ENCODE measurements around the gene TTLL8. TPM values are rescaled to one million over a fixed set of nuclear protein-coding genes. Genes with fewer than 3 reads are reported as not detected.

TTLL8 gene
- total RNA-seq, 1 experiment from 2014 or later, result not detected

DNA sequence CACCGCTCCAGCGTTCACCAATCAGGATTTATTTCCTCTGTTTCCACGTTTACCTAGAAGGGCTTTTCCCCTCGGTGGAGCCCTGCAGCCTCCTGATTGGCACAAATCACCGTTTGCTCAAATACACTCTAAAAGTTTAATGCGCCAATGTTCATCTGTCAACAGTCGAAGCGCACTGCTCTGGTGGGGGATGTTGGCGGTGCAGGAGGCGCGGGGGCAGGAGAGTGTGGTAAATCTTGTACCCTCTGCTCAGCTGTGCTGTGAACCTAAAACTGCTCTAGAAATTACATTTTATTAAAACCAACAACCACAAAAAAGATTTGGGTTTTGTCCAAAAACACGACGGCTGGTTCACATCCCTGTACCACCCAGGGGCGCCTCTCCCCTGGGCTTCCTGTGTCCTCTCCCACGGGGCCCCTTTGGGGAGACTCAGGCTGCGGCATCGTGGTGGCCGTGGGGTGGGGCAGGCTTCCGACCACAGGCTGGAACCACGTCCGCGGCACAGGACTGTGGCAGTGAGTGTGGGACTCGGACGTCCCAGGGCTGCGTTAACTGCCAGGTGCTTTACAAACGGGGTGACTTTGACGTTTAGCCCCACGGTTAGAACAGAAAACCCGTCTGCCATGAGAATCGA is 13.5 kb downstream of the TTLL8 start:
- no peak for DNase-seq (ENCODE audit: low spot score)

DNA sequence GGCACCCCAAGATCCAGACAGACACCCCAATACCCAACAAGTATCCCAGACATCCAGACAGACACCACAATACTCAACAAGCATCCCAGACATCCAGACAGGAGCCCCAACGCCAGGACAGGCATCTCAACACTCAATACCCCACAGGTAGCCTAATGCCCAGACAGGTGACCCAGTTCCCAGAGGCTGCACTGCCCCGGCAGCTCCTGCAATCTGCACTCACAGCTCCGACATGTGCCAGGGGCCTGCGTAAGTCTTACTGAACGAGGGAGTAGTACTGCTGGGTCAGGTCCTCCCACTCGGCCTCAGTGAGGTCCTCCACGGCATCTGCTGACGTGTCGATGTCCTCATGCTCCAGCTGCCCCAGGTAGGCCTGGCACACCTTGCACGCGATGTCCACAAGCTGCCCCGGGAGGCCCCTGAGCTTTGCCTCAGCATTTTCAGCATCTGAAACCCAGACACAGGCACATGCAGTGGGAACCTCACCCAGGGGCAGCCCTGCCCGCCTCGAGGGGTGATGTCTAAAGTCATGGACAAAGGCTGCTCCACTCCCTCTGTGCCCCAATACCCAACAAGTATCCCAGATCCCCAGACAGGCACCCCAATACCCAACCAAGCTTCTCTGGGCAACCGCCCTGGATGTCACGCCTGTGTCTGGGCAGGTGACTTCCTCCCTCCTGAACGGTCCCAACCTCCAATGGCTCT is 16.6 kb downstream of the TTLL8 start:
- no peak for DNase-seq (ENCODE audit: low spot score)

DNA sequence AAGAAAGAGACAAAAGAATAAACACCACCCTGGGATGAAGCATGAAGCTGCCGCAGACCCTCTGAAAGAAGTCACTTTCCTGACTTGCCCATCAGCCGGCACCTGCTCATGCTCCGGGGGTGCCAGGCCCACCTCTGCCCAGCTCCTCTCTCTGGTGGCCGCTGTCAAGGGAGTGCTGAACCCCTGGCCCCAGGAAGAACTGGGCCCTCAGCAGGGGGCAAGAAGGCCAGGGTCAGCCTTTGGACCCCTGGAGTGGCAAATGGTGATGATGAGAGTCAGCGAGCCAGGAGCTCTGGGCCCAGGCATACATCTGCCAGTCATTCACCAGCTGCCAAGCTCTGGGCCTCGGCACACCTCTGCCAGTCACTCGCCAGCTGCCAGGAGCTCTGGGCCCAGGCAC is 17.4 kb downstream of the TTLL8 start:
- DNase-seq (ENCODE audit: low spot score), result no peak

DNA sequence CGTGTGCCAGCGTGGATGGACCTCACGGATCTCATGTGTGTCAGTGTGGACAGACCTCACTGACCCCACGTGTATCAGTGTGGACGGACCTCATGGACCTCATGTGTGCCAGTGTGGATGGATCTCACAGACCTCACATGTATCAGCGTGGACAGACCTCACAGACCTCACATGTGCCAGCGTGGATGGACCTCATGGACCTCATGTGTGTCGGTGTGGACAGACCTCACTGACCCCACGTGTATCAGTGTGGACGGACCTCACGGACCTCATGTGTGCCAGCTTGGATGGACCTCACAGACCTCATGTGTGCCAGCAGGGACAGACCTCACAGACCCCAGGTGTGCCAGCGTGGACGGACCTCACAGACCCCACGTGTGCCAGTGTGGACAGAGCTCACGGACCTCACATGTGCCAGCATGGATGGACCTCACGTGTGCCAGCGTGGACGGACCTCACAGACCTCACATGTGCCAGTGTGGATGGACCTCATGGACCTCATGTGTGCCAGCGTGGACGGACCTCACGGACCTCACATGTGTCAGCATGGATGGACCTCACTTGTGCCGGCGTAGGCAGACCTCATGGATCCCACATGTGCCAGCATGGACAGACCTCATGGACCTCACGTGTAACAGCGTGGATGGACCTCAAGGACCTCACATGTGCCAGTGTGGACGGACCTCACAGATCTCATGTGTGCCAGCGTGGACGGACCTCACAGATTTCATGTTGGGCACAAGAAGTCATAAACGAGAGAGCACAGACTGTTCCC is 18.2 kb downstream of the TTLL8 start:
- DNase-seq (ENCODE audit: low spot score), result no peak

DNA sequence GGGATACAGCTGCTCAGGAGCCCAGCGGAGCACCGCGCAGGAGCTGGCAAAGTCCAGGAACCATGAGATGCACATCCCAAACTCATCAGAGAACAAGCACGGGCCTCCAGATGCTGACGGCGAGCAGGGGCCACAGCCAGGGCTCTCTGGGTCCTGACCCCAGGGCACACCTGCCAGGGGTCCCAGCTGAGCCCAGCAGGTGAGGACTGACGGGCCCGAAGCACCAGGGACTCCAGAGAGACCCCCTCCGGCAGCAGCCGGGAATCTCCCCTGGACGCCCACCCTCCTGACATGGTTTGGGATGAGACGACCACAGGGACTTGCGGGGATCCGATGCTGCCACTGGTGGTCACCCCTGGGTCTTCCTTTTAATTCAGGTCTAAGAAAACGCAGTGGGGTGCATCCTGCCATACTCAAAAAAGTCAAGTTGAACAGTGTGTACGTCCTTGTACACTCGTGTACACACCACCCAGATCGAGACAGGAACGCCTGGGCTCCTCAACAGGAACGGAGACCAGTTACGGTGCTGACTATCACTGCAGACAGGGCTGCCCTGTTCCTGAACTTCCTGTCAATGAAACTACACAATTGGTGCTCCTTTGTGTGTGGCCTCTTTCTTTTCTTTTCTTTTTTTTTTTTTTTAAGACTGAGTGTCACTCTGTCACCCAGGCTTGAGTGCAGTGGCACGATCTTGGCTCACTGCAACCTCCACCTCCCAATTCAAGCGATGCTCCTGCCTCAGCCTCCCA is 21.9 kb downstream of the TTLL8 start:
- DNase-seq (ENCODE audit: low spot score), result no peak

DNA sequence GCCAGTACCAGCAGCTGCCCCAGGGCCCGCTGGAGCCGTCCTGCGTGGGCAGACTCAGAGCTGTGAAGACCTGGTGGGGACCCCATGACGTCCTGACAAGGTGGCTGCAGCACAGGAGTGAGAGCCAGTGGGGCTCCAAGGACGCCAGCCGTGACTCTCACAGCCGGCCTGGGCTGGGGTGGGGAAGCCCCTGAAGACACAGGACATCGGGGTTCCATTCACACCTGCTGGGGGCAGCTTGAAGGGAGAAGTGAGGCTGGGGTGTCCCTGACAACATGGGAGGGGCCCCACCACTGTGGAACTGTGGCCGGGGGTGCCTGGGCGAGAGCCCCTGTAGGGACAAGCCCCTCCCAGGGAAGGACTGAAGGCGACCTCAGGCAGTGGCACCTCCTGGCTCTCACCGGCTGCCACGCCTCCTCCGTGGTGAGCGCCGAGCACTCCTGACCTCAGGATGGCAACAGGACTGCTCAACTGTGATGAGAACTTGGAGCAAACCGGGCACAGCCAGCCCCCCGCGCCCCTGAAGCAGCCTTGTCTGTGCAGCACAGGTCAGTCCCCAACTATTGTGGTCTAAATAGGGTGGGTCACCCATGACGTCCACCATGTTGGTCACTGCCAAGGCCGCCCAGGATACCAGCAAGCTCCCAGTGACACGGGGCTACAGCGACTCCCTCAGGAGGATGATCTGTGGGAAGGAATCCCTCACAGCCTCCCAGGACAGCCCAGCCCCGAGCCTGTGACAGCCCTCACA is 22.8 kb downstream of the TTLL8 start:
- no peak for DNase-seq (ENCODE audit: low spot score)

DNA sequence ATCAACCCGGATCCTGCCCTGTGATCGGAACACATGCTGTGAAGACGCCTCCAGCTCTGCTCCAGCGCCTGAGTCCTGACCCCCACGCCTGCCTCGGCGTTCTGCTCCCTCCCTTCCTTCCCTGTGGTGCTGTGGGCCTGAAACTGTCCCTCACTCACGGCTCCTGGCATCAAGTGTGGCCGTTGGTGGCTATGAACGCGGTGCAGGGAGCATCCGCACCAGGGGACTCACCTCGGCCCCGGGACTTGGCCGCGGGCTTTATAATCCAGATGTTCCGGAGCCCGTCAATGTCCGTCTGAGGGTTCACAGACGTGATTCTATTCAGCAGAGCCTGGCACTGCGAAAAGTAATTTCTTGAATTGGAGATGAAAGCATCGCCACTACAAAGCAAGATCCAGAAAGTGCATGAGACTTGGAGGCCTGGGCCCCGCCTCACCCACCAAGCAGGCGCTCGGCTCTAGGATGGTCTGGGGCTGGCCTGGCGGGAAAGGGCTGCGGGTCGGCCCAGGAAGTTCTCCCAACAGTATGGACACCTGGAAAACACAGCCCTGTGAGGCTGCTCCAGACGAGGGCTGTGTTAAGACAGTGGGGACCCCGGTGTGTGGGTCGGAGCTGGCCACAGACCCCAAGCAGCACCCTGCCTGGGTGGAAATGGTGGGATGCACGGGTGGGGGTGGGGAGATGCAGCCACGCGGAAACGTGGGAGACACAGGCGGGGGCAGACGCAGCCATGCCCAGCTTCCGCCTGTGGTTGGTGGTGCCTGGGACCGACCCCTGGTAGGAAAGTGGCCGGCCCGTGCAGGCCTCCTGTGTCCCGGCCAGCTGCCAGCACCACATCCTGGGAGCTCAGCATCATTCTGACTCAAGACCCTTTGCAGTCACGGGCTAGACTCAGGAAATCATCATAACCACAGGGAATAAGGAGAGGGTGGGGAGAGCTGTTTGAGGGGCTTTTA is 23.7 kb downstream of the TTLL8 start:
- no peak for DNase-seq (ENCODE audit: low spot score)

DNA sequence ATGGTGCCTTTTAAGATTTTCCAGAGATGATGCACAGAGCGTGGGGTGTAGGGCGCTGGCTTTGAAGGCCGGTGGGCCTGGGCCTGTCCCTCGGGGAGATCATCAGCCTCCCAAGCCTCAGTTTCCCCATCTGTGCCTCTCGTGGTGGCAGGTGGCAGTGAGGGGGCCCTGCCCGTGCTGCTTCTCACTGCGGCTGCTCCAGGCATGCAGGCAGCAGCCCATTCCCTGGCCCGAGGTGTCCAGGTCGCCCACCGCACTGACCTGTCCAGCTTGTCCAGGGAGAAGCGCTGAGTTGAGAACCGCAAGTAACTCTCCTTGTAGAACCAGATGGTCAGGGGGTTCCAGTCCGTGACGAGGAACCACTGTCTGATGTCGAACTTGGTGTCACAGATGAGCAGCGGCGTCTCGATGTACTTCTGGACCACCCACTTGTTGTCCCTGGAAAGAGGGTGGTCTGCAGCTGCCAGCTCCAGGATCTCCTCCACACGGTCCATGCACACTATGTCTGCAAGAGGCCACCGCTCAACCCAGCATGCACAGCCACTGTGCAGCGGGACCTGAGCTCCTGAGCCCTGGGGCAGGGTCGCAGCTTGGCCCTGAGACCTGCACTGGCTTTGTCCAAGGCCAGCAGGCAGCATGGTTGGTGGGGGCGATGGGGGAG is 25.0 kb downstream of the TTLL8 start:
- DNase-seq (ENCODE audit: low spot score), result no peak

DNA sequence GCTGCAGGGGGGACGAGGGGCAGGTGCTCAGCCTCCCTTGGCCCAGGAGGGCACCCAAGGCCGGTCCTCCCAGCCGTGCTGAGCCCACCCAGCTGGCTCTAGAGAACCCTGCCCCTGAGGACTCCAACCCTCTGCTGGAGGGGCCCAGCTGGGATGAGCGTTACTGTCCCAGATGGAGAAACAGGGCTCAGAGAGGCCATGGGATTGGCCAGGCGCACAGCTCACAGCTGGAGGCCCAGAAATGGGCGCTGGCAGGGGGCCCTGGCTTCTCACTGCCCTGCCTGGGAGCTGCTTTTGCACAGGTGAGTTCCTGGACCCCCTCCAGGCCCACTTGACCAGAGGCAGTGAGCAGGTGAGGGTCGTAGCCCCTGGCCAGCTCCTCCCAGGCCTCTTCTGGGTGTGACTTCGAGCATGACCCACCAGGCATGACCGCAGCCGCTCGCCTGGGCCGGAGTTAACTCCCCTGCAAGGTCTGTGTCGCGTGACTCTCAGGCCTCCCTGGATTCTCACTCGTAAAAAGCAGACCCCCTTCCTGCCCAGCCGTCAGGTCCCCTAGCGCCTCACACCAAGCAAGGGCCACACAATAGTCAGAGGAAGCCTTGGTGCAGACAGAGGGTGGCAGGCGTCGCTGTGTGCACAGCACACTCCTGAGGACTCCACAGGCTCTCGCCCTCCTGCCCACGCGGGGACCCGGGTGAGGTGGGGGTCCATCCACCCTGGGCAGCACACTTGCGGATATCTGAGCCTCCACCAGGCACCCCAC is 25.8 kb downstream of the TTLL8 start:
- no peak for DNase-seq (ENCODE audit: low spot score)

DNA sequence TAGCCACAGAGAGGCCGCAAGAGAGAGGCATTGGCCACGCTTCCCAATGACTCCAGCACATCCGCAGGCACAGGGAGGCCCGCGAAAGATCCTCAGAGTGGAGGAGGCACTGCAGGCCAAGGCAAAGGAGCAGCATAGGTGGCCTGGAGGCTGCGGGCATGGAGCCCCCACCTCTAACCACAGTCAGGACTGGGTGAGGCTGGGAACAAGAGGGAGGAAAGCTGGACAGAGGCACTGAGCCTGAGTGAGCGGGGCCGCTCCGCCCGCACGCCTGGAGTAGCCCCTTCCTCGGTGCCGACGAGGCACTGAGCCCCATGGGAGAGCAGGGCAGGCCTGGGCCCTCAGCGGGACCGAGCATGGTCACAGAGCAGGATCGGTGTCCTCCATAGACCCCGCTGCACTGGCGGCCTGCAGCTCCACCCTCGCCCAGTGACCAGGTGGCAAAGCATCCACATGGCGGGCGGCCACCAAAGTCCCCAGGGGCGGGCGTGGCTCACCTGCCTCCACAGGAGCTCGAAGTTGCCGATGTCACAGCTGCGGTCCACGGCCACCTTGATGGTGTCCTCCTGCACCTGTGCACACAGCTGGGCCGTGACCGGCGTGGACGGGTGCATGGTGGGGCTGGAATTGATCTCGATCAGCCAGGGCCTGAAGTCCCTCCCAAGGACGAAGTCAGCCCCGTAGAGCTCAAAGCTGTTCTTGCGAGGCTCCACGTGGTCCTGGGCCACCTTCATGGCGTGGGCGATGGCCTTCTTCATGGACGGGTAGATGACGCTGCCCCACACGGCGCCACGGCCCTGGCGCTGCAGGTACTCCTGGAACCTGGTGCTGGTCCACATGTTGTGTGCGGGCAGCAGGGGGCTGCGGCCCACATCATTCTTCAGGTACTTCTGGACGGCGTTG is 26.7 kb downstream of the TTLL8 start:
- DNase-seq (ENCODE audit: low spot score), result no peak

DNA sequence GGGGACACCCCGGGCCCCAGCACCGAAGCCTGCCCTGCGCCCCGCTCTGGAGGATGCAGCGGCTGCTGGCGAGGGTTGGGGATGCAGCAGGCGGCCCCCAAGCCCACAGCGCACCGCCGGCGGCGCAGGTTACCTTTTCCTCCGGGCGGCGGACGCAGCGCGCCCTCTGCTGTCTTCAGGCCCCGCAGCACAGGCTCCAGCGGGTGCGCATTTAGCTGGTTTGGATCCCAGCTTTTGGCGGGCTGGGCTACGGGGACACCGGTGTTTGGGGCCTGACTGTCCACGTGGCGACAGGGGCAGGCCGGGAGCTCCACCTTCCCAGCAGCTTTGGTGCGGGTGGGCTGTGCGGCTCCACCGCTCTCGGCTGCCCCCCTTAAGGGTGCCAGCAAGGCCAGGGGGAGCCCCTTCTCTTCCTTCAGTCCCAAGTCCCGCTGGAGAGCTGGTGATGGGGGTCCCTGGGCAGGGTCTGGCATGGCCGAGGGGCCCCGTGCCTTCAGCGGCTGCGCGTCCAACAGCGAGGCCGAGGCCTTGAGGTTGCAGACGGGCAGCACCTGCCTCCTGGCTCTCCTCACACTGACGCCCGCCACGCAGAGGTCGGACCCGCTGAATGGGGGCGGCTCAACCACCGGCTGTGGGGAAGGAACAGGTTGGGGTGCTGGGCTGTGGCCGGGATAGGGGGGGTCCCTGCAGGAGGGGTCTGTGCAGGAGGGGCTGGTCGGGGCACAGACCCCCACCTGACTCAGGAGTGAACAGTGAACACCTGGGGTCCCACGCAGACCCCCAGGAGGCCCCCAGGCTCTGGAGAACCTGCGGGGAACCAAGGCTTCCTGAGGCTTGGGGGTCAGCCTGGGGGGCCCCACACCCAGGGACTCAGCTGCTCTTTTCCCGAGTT is 27.6 kb downstream of the TTLL8 start:
- DNase-seq (ENCODE audit: low spot score), result peak; percentile 74

DNA sequence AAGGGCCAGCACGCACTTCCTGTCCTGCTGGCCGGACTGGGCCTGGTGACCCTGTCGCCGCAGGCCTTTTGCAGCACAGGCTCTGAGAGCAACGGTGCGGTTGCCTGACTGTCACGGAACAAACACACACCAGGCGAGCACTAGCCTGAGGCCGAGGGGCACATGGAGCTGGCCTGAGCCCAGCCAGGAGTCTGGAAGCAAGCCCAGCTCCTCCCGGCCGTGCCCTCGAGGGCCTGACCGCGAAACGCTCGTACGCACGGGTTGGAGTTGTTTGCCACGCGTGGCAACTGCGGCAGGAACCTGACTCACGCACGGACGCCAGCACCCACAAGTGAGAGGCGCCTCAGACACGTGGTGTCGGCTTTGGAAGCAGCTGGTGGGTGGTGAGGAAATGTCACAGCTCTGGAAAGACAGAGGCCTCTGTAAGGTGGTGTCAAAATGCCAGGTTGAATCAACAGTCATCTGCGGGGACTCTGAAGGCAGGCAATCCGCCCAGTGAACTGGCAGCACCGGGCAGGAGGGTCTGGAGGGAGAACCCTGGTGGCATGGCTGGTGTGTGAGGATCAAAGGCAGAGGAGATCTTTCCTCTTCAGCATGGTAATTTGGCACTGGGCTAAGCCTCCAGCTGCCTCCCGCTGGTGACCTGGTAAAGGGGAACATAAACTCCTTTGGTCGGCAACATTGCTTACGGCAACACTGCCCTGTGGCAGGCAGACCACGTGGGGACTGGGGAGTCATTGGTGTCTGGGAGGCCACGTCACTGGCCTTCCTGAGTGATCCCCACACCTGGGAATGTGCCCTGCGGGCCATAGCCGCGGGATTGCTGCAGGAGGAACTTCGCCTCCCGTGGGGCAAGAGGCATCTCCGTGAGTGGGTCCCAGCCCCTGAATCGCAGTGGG is 30.2 kb downstream of the TTLL8 start:
- DNase-seq (ENCODE audit: low spot score), result peak; percentile 91

DNA sequence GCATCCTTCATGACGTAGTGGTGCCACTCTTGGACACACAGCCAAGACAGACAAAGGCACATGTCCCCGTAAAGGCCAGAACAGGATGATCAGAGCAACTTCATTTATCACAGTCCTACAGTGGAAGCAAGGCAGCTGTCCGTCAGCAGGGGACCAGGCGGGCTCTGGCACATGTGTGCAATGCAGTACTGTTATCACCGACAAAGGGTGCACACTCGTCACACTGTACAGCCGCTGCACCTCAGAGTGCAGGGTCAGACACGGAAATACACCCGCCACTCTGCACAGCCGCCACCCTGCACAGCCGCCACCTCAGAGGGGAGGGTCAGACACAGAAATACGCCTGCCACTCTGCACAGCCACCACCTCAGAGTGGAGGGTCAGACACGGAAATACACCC is 32.1 kb downstream of the TTLL8 start:
- no peak for DNase-seq (ENCODE audit: low spot score)

DNA sequence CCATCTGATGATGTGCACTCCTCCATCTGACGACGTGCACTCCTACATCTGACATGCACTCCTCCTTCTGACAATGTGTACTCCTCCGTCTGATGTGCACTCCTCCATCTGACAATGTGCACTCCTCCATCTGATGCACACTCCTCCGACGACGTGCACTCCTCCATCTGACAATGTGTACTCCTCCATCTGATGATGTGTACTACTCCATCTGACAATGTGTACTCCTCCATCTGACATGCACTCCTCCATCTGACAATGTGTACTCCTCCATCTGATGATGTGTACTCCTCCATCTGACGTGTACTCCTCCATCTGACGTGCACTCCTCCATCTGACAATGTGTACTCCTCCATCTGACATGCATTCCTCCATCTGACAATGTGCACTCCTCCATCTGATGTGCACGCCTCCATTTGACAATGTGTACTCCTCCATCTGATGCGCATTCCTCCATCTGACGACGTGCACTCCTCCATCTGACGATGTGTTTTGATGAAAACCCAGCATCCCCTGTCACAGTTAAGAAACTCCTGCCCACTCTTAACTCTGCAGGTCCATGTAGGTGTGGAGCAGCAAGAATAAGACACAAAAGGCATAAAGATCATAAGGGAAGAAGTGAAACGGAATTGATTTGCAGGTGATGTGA is 35.8 kb downstream of the TTLL8 start:
- DNase-seq (ENCODE audit: low spot score), result no peak

DNA sequence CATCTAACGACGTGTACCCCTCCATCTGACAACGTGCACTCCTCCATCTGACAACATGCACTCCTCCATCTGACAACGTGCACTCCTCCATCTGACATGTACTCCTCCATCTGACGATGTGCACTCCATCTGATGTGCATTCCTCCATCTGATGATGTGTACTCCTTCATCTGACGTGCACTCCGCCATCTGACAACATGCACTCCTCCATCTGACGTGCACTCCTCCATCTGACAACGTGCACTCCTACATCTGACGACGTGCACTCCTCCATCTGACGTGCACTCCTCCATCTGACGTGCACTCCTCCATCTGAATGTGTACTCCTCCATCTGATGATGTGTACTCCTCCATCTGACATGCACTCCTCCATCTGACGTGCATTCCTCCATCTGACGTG is 37.5 kb downstream of the TTLL8 start:
- no peak for DNase-seq (ENCODE audit: low spot score)

Data from H4 (cell line).